HG03378 (cell line): ENCODE measurements around the gene ADCY3.

Source experiments
- ATAC-seq: cut with Tn5 transposase; IDR thresholded peaks from one replicate; pipeline ENCODE4 v1.9.1; 2021; ENCODE audit warnings: mild to moderate bottlenecking, moderate library complexity; ENCODE audit not compliant: unreplicated experiment

The ADCY3 gene

DNA sequence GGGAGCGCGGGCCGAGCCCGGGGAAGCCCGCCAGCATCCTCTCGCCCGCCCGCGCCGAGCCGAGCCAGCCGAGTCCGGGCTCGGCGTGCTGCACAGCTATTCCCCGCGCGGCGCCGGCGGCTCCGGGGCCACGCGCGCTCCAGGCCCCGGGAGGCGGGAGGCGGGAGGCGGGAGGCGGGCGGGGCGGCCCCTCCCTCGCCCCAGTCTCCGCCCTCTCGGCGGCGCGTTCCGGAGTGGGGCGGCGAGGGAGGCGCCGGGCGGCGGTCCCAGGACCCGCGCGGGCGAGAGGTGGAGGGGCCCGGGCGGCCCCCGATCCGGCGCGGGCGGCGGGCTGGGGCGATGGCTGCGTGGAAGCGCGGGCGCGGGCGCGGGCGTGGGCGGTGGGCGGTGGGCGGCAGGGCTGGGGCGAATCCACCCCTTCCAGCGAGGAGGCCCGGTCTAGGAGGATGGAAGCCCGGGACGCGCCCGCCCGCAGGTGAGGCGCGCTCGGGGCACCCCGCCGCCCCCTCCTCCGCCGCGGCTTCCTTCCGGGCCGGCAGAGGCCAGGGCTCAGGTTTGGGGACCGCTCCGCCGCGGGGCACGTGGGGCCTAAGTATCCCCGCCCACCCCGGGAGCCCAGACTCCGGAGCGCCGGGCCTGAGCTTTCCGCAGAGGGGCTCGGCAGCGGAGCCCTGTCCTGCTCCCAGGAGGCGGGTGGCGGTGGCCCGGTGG is at the start of gene ADCY3:
Gene ADCY3, minus strand, starts transcription at position 140 of the 711 bp plus-strand sequence. CDS start 1,250 bp downstream, outside the sequence.
- no peak for ATAC-seq

GRCh38 chr2:24969784-24970183 is 49.7 kb upstream of the ADCY3 start:
- ATAC-seq, result no peak

DNA sequence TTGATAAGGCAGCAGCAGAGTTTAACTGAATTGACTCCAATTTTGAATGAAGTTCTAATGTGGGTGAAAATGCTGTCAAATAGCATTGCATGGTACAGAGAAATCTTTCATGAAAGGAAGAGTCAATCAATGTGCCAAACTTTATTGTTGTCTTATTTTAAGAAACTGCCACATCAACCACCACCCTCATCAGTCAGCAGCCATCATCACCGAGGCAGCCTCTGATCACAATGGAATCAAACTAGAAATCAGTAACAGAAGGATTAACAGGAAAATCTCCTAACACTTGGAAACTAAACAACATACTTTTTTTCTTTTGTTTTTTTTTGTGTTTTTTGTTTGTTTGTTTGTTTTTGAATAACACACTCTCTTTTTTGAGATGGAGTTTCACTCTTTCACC is 41.9 kb upstream of the ADCY3 start:
- no peak for ATAC-seq

- no peak for ATAC-seq
Observed at GRCh38 chr2:24959761-24960160, 39.7 kb upstream of the ADCY3 start.

- no peak for ATAC-seq
Observed at GRCh38 chr2:24958411-24958935, 38.4 kb upstream of the ADCY3 start.

- ATAC-seq, result no peak
Observed at GRCh38 chr2:24957976-24958375, 37.9 kb upstream of the ADCY3 start.

DNA sequence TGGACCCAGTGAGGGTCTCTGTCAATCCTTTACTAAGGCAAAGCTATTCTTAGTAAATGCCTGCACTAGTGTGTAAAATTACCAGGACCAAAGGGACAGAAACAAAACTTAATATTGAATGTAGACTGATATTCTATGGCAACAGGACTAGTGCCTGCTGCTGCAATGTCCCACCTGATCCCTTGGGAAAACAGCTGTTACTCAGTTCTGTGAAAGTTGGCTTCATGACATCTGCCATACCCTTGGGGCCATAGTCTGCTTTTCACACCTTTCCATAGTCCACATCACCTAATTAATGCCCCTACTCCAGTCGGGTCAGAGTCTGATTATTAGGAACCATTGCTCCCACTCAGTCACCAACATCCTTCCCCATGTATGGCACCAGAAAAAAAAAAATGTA is 37.2 kb upstream of the ADCY3 start:
- ATAC-seq, result no peak

GRCh38 chr2:24955921-24956320 is 35.9 kb upstream of the ADCY3 start:
- no peak for ATAC-seq

GRCh38 chr2:24955232-24955631 is 35.2 kb upstream of the ADCY3 start:
- no peak for ATAC-seq

DNA sequence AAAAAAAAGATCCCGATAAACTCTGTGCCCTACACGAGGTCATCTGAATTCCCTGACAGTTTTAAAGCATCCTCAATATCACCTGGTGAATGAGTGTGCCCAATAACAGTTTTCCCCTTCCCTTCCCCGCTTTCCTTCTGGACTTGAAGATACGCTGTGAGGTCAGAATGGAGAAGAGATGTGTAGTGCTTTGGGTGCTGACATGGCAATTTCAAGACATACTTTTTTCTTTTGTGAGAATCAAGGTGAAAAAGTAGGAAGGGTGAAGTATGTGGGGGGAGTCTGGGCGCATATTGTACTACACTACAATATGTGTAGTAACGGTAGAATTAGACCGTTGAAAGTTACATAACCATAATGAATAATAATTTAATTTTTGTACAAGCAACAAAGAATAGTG is 30.1 kb upstream of the ADCY3 start:
- no peak for ATAC-seq

DNA sequence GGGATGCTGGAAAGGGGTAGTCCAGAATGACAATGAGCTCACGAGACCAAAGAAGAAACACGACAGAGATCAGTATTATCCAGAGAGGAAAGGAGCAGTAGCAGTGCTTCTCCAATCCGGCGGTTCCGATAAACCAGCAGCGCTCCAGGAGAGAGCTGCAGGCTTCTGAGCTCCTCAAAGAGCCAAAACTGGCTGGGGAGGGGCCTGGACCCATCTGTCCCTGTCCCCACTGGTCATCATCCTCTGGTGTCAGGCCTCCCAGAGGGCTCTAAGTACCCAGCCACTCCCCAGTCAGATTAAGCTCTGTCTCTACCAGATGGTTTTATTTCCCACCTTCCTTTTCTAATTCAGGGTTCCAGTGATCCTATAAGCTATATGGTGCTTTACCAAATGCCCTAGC is 28.5 kb upstream of the ADCY3 start:
- no peak for ATAC-seq

- no peak for ATAC-seq
Observed at GRCh38 chr2:24947561-24948157, 27.6 kb upstream of the ADCY3 start.

DNA sequence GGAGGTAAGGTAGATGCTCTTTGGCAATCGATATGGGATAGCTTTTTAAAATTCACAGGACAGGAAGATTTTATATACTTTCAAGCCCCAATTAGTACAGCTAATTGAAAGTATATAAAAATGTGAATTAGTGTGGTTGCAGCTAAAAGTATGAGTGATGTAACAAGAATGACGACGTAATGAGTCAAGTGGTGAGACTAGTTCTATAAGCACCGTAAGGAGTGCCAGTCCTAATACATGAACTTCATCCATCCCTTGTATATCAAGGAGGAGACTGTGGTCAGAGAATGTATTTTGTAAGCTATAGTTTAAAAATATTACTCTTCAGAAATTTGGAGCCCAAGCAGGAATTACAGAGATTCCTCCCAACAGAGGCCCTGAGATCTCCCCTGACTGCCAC is 25.9 kb upstream of the ADCY3 start:
- ATAC-seq, result no peak

DNA sequence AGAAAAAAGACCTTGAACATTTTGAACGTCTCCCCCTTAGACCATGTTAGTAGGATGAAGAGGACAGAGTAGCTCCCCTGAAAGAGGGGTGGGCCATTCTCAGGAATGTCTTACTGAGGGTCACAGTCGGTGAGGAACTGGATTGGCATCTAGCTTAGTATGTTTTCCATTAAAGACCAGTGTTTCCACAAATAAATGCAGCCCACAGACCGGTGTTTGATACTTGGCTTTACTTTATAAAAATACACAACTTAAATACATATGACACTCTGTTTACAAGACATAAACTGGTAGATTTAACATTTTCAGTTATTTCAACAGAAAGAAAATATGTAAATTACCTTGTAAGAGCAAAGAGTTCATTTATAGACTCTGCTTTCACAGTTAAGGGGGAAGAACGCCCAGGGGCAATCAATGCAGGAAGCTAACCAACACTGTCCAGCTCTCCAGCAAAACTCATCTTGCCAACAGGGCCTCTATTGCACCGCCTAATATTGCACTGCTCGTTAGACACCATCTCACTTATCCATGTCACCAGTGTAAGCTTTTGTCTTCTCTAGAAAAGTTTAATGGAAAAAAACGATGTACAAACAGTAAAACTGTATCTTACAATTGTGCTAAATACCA is 23.5 kb upstream of the ADCY3 start:
- no peak for ATAC-seq

DNA sequence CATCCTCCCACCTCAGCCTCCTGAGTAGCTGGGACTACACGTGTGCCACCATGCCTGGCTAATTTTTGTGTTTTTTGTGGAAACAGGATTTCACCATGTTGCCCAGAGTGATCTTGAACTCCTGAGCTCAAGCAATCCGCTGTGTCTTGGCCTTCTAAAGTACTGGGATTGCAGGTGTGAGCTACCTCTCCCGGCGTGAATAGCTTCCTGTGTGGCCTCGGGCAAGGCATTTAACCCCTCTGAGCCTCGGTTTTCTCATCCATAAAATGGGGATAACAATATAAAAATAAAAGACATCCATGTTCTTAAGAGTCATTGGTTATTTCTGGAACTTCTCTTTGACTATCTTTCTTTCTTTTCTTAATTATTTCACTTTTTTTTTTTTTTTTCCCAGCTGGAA is 19.3 kb upstream of the ADCY3 start:
- no peak for ATAC-seq

DNA sequence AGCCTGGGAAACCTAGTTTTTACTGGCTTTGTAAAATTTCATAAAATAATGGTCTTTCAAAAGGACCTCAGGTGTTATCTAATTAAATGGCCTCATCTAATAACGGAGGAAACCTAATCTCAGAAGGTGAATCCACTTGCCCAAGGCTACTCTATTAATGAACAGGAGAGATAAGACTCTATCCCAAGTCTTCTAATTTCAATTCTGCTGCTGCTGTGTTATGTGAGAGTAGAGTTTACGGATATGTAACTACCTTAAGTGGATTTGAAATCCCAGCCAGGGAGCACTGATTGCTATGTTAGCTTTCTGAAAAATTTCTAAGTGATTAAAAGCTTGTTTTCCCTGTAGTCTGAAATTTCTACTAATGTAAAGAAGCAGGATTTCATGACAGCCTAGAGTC is 17.2 kb upstream of the ADCY3 start:
- ATAC-seq, result no peak

DNA sequence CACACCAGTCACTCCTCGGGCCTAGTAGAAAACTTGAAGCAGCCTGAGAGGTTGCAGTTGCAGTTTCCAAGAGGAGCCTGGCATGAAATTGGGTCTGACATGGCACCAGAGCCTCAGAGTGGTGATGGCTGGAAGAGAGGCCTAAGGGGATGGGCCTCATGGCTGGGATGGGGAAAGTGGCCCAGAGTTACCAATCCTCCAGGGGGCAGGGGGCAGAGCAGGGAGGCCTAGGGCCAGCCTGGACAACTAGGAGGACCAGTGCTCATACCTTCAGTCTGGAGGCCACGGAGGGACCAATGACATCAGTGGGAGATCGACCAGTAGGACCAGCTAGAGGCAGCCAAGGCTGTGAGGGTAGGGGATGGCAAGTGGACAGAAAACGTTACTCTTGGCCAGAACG is 15.1 kb upstream of the ADCY3 start:
- ATAC-seq, result no peak

GRCh38 chr2:24932715-24933114 is 12.7 kb upstream of the ADCY3 start:
- ATAC-seq, result no peak

DNA sequence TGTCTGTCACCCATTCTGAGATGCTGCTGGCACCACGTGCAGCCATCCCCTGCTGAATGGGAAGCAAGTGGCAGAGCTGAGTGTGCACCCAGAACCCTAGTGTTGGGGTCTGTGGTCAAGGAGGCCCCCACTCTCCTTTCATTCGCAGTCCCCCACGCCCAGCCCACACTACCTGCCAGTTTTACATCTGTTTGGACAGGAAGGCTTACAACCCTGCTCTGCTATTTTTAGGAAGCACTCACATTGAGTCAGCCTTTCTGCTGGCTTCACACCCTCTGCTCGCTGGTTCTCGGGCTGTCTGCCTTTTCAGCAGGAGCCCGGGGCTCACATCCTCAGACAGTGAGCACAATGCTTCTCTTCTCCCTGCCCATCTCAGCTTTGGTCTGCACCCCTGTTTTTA is 10.7 kb upstream of the ADCY3 start:
- ATAC-seq, result no peak

DNA sequence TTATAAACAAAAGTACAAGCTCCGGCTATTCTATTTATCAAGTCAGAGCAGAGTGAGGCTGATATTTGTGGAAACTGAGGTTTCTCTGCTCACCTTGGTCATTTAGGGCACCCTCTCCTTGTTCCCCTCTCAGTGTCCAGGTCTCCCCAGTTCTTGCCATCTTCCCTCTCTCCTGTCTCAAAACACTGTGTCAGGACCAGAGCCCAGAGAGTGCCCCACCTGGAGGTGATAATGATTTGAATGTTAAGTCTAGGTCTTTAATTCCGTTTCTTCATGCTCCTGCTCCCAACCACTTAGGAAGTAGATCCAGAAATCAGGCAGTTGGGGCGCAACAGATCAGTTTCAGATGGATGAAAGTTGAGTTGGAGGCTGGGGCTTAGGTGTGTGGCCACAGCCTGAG is 9.2 kb upstream of the ADCY3 start:
- ATAC-seq, result no peak

DNA sequence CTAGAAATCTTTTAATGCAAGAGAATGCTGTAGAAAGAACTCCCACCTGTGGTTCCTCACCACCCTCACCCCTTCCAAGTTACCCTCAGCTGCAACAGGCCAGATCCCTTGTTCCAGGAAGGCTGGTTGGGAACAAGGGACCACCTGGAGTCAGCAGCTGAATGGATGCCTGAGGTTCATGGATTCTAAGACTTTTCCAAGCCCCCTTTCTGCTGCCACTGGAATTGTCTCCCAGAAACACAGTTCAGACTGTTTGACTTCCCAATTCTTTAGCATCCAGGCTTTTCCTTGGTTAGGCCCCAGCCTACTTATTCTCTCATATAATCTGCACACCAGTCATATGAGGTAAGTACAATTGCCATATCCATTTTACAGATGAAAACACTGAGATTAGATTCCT is 8.0 kb upstream of the ADCY3 start:
- ATAC-seq, result no peak

GRCh38 chr2:24926602-24927252 is 6.7 kb upstream of the ADCY3 start:
- ATAC-seq, result no peak
